ENCODE data around the gene APCDD1.

APCDD1 gene

GRCh38 chr18:10453806-10454680 is at the start of gene APCDD1:
TSS of gene APCDD1 (plus strand) at chr18:10454635. CDS start at chr18:10454982, 347 bp downstream.
- DNase-seq: peak in 1 of 2 experiments; percentile 45

GRCh38 chr18:10405014-10405493 is 49.4 kb upstream of the APCDD1 start:
- no peak for DNase-seq

DNA sequence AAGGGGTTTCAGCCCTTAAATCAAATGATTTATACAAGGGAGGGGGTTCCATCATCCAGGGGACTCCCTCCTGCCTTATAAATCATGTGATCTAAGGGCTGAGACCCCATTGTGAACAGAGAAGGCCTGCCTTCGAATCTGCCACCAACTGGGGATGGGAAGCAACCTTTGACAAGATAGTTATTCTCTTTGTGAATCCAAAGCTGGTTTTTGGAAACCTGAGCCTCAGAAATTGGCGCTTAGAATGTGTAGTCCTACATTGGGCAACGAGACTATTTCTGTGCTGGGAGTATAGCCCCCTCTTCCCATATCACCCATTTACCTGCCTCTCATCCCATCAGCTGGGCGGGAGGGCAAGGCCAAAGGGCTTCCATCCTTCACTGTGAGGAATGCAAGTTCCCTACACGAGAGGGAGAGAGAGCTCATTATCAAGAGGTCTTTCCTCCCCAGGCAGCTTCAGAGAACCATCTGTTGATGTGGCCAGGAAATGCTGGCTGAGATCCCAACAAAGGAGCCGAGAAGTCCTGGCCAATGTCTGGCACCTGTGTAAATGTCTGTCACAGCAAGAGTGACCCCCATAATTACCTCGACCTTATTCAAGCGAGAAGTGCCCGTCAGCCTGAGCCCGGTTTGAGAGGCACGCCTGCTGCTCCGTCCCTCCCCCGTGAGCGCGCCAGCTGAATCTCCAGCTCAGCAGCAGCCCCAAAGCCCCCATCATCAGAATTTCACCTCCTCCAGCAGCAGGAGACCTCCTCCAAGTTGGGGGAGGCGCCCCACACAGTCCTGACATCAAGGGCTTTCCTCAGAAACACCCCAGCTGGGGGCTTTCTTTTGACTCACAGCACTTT is 48.4 kb upstream of the APCDD1 start:
- DNase-seq: peak; percentile 47 to 75

- no peak for DNase-seq
These were observed 46.3 kb upstream of the APCDD1 start for GRCh38 chr18:10408131-10408530.

GRCh38 chr18:10409041-10409440 is 45.4 kb upstream of the APCDD1 start:
- DNase-seq: no peak

- DNase-seq: no peak
These were observed 43.7 kb upstream of the APCDD1 start for GRCh38 chr18:10410472-10411308.

GRCh38 chr18:10412933-10413332 is 41.5 kb upstream of the APCDD1 start:
- no peak for DNase-seq

- no peak for DNase-seq
These were observed 40.7 kb upstream of the APCDD1 start for GRCh38 chr18:10413722-10414121.

DNA sequence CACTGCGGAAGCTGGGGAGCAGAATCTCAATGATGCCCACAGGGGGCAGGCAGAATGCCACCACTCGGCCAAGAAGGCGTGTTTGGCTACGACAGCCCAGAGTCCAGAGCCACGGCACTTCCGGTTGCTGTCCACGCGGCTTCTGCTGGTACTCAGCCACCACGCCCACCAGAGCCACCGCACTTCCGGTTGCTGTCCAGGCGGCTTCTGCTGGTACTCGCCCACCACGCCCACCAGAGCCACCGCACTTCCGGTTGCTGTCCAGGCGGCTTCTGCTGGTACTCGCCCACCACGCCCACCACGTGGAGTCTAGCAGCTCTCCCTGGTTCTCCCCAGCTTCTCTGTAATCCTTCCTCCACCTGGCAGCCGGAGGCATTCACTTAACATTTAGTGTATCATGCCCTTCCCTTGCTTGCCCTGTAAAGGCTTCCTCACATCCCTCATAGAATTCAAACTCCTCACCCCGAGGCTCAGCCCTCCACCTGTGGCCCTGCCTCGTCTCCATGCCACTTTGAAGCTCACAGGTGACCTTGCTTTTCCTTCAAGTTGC is 40.1 kb upstream of the APCDD1 start:
- DNase-seq: no peak

- no peak for DNase-seq
These were observed 38.4 kb upstream of the APCDD1 start for GRCh38 chr18:10416065-10416464.

DNA sequence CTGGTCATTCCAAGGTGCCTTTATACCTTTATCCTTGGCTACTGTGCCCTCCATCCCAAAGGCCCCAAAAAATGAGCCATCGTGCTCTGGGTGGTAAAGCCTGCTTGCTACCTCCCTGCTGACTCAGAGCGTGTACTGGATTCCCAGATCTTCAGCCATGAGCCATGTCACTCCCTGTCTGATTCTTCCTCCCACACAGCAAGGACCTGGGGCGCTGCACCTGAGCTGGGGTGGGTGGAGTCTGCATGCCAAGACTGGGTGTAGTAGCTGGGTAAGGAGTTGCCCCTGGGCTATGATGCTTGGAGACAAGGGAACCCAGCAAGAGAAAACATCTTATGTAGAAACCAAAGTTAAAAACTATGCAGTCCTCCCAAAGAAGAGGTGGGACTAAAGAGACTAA is 37.2 kb upstream of the APCDD1 start:
- no peak for DNase-seq

DNA sequence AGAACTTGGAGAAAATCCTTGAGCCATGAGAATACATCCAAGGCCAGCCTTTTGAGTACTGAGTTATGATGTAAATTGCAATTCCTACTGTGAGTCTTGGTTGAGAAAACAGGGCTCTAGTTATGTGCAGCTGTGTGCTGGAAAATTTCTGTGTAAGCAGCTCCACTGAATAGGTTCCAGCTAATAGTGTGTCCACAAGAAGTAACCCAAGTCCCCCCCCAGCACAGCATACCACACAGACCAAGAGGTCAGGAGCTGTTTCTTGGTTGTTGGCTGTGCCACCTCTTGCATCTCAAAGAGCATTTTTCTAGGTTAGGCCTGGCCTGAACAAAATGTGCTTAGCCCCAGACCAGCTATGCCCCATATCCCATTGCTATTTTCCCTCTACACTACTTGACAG is 36.8 kb upstream of the APCDD1 start:
- no peak for DNase-seq

- DNase-seq: peak; percentile 61 to 87
These were observed 35.6 kb upstream of the APCDD1 start for GRCh38 chr18:10418836-10419235.

- DNase-seq: no peak
These were observed 34.9 kb upstream of the APCDD1 start for GRCh38 chr18:10419420-10420103.

DNA sequence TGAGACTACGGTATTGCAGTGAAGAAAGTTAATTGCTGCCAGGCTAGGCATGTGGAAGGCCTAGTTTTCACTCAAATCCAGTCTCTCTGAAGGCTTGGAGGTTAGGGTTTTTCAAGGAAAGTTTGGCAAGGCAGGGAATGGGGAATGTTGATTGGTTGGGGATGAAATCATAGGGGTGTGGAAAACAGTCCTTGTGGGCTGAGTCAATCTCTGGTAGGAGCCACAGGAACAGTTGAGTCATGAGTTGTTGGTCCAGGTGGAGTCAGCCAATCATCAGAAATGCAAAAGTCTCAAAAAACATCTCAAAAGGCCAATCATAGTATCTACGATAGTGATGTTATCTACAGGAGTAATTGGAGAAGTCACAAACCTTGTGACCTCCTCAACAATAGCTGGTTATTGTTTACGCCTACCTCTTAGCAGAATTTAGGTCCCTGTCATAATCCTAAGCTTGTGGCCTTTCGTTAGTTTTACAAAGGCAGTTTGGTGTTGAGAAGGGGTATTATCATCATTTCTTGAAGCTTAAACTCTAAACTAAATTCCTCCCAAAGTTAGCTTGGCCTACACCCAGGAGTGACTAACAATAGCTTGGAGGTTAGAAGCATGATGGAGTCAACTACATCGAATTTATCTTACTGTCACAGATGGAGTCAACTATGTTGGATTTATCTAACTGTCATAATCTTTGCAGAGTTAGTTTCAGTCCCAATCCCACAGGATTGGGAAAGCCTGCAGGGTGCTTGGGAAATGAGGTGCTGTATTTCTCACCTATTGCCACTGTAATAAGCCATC is 33.7 kb upstream of the APCDD1 start:
- DNase-seq: no peak

DNA sequence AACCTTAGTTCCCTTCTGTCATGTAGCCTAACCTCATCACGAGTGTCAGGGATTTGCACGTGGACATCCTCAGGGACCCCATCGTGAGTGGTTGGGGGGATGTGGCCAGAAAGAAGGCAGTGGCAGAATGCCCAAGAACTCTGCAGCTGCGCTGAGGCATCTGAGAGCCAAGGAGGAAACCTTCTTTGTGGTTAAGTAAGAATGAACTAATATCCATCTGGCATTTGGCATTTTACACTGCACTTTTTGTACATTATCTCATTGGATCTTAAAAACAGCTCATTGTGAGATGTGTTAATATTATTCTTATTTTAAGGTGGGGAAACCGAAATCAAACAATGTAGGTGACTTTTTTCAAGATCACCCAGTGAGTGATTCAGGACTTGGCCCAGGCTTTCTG is 32.6 kb upstream of the APCDD1 start:
- no peak for DNase-seq

- DNase-seq: no peak
These were observed 31.7 kb upstream of the APCDD1 start for GRCh38 chr18:10422731-10423130.

GRCh38 chr18:10424585-10425307 is 29.7 kb upstream of the APCDD1 start:
- no peak for DNase-seq

DNA sequence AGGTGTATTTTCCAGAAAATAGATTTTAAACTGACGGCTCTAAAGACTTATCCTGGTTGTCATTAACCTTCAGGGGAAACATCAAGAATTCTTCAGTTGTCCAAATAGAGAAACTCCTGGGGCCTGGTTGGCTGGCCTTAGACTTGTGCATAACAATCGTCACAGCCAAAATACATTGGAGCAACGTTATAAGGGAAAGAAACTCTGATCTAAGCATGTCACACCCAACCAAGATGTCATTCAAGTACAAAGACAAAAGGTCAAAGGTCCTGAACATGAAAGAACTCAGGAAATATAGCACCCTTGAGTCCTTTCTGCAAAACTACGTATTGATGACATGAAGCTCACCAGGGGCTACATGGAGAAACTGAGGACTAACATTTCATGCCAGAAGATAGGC is 23.8 kb upstream of the APCDD1 start:
- no peak for DNase-seq

GRCh38 chr18:10431680-10432079 is 22.8 kb upstream of the APCDD1 start:
- DNase-seq: no peak

Measured in NCI-H524 (cell line).